Mesothelial cell of epicardium (in vitro differentiated cells): ENCODE data around the gene CCR1. TPM values are rescaled to one million over a fixed set of nuclear protein-coding genes. Genes with fewer than 3 reads are reported as not detected.
"Not testable (repeated sequence)": the region's sequence is repeated elsewhere in the genome, so short reads cannot be mapped to it uniquely, and the experiment has no call there.

Experiments
- DNase-seq, 2 experiments: peaks; one replicate each; pipeline ENCODE4 v3.0.0; 2021; ENCODE audit warnings: low spot score in 2 of 2; ENCODE audit not compliant: unreplicated experiment in 2 of 2
- H3K27ac Mint-ChIP-seq: 2 replicates; pipeline ENCODE4 v1.8.0; 2021; ENCODE audit warnings: mixed read lengths
- H3K27me3 Mint-ChIP-seq: 2 replicates; pipeline ENCODE4 v1.8.0; 2021; ENCODE audit warnings: low read depth, mixed read lengths
- H3K36me3 Mint-ChIP-seq: 2 replicates; pipeline ENCODE4 v1.8.0; 2021; ENCODE audit warnings: mixed read lengths
- H3K4me1 Mint-ChIP-seq: 2 replicates; pipeline ENCODE4 v1.8.0; 2021; ENCODE audit warnings: mixed read lengths
- H3K4me3 Mint-ChIP-seq: 2 replicates; pipeline ENCODE4 v1.8.0; 2021; ENCODE audit warnings: mild to moderate bottlenecking, moderate library complexity, mixed read lengths
- H3K9me3 Mint-ChIP-seq: 2 replicates; pipeline ENCODE4 v1.8.0; 2021; ENCODE audit warnings: mixed read lengths
- CTCF ChIP-seq: fragments of 200-600 bp; sonication (generic); IDR thresholded peaks from one replicate; pipeline ENCODE4 v1.5.0; 2021; ENCODE audit warnings: antibody characterized with exemption; ENCODE audit not compliant: unreplicated experiment
- total RNA-seq: library from RNA; stranded (reverse); gene quantifications from 3 replicates; pipeline ENCODE4 v1.2.1, GENCODE V29; 2021

Gene CCR1
- total RNA-seq, 1 donor from 2014 or later = not detected

- no peak for TF ChIP-seq CTCF
- no peak for DNase-seq
- H3K4me1 Mint-ChIP-seq = no peaks in the 10 kb centered on the region
- no peak overlapping the region for H3K27ac Mint-ChIP-seq
- no peak overlapping the region for H3K4me3 Mint-ChIP-seq
- H3K27me3 Mint-ChIP-seq = peaks cover 3% of the 10 kb centered on the region
- no peaks in the 10 kb centered on the region for H3K36me3 Mint-ChIP-seq
- H3K9me3 Mint-ChIP-seq = no peaks in the 10 kb centered on the region
Measured at GRCh38 chr3:46209746-46210470, 1.8 kb upstream of the CCR1 start.

- H3K27me3 Mint-ChIP-seq = peaks cover 2% of the 10 kb centered on the region
- no peak overlapping the region for H3K27ac Mint-ChIP-seq
- no peak for TF ChIP-seq CTCF
- no peak for DNase-seq
- no peaks in the 10 kb centered on the region for H3K4me1 Mint-ChIP-seq
- no peaks in the 10 kb centered on the region for H3K36me3 Mint-ChIP-seq
- no peak overlapping the region for H3K4me3 Mint-ChIP-seq
- H3K9me3 Mint-ChIP-seq = no peaks in the 10 kb centered on the region
Measured at GRCh38 chr3:46209053-46209452, 940 bp upstream of the CCR1 start.

GRCh38 chr3:46207514-46207913 lies 599 bp downstream of the CCR1 start:
- not testable (repeated sequence) for H3K4me3 Mint-ChIP-seq, H3K9me3 Mint-ChIP-seq, H3K27ac Mint-ChIP-seq, H3K27me3 Mint-ChIP-seq, H3K4me1 Mint-ChIP-seq, DNase-seq, H3K36me3 Mint-ChIP-seq

- H3K9me3 Mint-ChIP-seq = no peaks in the 10 kb centered on the region
- no peak for DNase-seq
- no peak for TF ChIP-seq CTCF
- H3K36me3 Mint-ChIP-seq = no peaks in the 10 kb centered on the region
- no peak overlapping the region for H3K27ac Mint-ChIP-seq
- H3K4me3 Mint-ChIP-seq = no peak overlapping the region
- H3K27me3 Mint-ChIP-seq = peaks cover 2% of the 10 kb centered on the region
- H3K4me1 Mint-ChIP-seq = no peaks in the 10 kb centered on the region
Measured at GRCh38 chr3:46206282-46207015, 1.7 kb downstream of the CCR1 start.

GRCh38 chr3:46205286-46205960 lies 2.7 kb downstream of the CCR1 start:
- H3K27me3 Mint-ChIP-seq = peaks cover 2% of the 10 kb centered on the region
- H3K4me1 Mint-ChIP-seq = no peaks in the 10 kb centered on the region
- no peak for DNase-seq
- H3K9me3 Mint-ChIP-seq = no peaks in the 10 kb centered on the region
- no peak overlapping the region for H3K27ac Mint-ChIP-seq
- H3K4me3 Mint-ChIP-seq = no peak overlapping the region
- TF ChIP-seq CTCF = no peak
- no peaks in the 10 kb centered on the region for H3K36me3 Mint-ChIP-seq

GRCh38 chr3:46203681-46204080 lies 4.4 kb downstream of the CCR1 start:
- Mint-ChIP-seq H3K4me3 (no peak overlapping the region), H3K27me3 (peaks cover 2% of the 10 kb centered on the region), H3K4me1 (no peaks in the 10 kb centered on the region), H3K27ac (no peak overlapping the region), H3K36me3 (no peaks in the 10 kb centered on the region), H3K9me3 (no peaks in the 10 kb centered on the region)
- no peak for TF ChIP-seq CTCF
- no peak for DNase-seq
